DMS53 treated with DMSO at 0.1 percent for 48 hours (cell line): ENCODE results near the gene ARHGAP15.

Experiments used
- DNase-seq: peaks from one replicate; lab custom pipeline; 2025; ENCODE audit not compliant: unreplicated experiment; lab: John Stamatoyannopoulos, UW

ARHGAP15 gene

DNA sequence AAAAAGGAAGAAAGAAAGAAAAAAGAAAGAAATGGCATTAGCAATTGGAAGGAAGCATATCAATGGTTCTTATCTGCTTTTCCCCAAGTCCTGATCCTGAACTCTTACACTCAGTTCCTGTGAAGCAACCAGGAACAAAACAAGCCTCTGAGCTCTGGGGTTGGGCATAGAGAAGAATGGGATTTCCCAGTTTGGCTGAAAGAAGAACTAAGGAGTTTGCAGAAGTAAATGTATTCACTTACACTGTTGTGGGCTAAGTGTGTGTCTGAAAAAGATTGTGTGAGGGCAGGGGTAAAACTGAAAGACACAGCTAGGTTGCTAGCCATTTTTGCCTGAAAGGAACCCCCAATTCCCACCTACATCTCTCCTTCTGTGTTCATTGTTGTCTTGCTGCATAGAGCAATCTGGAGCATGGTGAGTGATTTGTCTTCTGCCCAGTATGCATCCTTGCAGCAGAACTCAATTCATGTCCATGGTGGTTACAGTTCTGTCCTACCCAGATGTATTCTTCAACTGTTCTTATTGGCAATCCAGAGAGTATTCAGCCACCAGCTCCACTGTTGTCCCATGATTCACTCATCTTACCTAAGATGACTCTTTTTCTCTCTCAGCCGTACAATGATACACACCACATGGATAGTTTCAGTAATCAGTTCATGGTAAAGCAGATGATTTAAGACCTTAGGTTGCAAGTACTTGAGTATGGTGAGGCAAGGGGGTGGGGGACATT is 348.7 kb downstream of the ARHGAP15 start:
- no peak for DNase-seq

DNA sequence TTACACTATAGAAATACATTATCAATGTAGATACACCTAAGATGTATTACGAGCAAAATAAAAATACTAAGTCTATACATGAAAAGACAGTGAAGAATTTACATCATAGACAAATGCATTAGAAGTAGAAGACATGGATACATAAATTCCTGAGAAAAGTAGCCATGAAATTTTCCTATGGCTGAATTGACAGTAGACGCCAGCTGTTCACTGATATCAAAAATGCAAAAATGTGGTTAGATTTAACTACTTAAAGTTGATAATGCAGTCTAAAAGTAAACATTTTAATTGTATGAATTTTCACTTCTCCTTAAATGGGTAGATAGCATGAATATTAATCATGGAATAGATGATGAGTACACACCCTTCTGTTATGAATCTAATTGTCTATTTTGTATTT is 350.9 kb downstream of the ARHGAP15 start:
- no peak for DNase-seq

DNA sequence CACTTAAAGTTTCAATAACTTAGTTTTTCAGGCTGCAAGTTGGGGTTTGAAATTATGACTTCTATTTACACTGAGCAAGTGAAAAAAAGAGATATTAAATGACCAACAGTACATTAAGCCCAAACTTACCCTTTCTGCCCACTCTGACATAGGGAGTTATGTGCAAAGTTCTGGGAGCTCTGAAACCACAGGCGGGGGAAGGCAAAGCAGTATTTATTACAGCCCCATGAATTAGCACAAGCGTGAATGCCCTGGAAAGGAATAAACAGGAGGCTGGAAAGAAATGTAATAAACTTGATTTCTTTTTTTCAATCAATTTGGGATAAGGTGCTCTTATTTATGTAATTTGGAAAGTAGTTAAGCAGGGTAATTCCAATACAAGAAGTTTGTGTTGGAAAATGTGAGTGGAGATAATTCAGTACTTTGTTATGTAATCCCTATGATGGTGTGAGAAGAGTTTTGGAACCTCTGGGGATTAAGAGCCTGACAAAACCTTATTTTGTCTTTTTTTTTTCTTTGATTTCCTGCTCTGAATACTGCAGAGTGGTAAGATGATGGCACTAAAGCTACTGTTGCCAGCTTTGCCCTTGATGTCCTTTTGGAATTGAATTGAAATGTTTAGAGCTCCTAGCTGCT is 351.5 kb downstream of the ARHGAP15 start:
- DNase-seq = no peak

DNA sequence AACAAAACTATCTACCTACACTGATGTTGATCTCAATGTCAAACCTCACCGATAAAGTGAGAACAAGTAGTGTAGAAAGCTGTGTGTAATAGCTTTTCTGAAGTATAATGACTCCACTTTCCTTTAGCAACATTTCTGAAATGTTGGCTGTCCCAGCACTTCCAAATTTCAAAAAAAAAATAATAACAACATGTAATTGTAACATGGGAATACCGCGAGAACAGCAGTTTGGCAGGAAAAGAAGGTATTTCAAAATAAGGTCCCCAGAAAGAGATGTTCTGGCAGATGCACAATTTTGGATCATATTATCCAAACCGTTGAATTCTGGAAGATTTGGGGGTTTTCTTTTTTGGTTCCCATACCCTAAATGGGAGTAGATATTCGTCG is 352.0 kb downstream of the ARHGAP15 start:
- DNase-seq = no peak

DNA sequence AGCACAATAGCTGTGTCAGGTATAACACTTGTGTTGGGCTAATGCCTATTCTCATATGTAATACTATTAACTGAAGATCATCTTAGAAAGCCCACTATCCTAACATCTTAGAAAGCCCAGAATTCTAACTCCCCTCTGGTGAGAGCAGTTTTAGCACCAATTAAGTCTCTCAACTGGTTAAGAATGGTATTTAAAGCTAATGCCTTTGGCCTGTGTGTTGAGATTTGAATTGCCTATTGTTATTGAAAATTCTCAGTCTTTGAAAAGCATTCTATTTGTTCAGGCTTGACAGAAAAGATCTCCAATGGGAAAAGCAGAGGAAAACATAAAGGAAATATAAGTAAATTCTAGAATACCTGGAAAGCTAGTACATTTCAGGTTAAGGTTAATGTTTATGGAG is 352.5 kb downstream of the ARHGAP15 start:
- no peak for DNase-seq

DNA sequence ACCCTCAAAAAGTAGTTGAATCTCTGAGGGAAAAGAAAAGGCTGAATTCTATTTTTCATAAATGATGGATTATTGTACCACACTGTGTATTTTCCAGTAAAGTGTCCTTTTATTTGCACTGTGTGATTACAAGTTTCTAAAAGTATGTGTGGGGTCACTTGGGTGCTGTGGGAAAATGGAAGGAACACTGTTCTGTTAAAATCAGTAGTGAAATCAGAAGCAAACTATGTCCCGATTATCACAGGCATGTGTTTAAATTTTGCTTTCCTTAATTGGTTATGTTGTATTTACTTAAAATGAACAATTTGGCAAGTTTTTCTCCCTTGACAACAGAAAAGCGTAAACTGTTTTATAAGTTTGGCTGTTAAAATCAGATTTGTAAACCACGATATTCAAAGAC is 353.1 kb downstream of the ARHGAP15 start:
- no peak for DNase-seq

DNA sequence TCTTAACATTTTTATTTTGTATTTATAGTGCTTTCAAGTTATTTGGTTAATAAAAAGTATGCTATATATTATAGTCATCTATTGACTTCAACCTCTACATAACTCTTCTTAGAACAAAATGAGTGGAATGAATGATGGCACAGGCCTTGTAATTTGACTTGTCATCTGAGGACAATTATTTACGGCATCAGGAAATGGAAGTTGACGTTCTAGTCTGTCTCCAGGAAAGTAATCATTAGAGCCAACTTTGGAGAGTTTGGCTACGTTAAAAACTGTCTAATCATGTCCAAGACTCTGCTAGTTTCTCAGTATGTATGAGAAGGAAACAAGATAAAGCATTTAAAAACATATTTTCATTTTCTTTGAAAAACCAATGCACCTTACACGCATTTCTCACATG is 353.6 kb downstream of the ARHGAP15 start:
- DNase-seq = no peak

DNA sequence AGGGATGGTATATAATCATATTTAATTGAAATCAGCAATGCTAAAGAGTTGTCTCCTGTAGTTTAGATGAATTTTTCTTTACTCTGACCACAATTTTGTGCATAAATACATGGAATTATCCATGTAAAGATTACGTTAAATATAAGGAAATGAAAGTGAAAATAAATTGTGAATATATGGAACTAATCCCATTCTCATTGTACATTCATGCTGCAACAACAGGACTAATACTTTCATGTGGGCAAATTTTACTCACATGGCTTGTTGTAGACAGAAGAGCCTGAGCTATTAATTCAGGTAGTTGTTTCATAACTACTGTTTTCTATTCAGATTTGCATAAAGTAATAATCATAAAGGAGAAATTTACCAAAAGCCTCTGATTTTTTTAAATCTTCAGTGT is 357.8 kb downstream of the ARHGAP15 start:
- no peak for DNase-seq

DNA sequence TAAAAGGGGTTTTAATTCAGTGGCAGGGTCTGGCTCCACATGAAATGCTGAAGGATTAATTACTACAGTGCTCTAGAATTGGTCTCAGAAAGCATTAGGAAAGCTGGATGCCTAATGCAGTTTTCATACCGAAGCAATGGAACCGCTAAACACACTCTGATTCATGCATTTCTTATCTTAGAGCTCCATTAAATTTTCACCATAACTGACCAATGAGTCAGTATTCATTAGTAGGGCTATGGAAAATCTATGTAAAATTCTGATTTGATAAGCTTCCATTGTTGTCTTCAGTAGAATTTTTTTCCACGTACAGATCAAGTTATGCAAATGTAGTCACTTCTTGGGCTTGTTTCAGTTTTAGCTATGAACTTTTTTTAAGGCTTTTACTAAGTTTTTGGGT is 359.9 kb downstream of the ARHGAP15 start:
- no peak for DNase-seq

DNA sequence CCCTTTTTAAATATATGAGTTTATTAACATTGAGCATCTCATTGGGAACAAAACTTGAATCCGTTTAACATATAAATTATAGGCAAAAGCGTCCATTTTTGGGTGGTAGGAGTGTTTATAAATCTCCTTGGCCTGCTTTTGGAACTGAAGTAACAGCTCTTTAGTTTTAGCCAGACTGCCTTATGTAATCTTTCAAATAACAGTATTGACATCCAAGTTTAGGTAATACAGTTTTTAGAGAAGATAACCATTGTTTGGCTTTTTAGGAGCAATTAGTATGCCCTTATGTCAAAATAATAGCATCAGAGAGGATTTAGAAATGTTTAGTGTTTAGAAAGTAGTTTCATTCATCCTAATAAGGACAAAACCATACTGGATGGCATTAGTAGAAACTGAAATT is 361.9 kb downstream of the ARHGAP15 start:
- no peak for DNase-seq

DNA sequence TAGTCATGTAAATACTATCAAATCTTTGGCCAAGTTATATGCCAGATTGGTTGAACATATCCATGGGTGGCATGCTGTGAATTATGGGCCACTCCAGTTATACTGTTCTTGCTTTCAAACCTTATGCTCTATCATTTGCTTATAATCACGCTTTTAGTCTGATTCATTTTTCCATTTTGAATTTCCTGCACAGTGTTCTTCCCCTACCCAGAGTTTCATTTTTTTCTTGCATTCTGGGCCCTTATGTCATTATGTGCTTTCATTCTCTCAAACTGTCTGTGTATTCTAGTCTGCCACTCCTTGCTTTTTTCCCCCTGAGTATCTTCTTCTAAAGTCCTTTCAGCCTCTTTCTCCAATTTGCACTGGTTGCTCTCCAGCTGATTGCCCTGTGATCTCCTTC is 364.1 kb downstream of the ARHGAP15 start:
- no peak for DNase-seq

DNA sequence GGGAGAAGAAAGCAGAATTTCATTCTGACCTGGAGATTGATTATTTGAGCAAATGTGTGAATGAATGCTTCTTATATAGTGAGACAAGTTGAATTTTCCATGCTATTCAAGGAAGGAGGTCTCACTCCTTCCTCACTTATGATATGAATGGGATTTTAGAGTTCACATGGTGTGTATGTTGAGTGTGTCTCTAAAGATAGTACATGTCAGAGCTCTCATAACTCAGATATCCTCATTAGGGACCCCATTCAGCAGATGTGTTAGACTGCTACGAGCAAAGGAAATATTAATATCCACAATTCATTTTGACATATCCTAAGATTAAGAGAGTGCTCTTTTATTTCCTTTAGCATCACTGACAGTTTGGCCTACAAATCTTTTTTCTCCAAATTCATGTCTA is 368.5 kb downstream of the ARHGAP15 start:
- DNase-seq = no peak

DNA sequence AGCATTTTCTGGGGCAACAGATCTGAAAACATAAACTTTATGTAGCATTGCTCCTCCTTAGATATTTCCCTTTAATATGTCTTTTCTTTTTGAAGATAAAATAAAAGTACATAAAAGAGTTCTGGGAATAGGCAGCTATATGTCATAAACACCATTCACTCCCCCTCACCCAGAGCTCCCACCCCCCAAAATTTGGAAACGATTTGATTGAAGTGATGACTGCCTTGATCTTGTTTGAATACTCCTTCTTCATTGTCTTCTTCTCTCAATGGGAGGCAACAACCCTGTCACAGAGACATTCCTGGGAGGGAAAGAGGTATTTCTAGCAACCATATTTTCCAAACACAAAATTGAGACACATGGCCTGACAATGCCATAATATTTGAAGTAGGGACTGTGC is 369.3 kb downstream of the ARHGAP15 start:
- DNase-seq = no peak

DNA sequence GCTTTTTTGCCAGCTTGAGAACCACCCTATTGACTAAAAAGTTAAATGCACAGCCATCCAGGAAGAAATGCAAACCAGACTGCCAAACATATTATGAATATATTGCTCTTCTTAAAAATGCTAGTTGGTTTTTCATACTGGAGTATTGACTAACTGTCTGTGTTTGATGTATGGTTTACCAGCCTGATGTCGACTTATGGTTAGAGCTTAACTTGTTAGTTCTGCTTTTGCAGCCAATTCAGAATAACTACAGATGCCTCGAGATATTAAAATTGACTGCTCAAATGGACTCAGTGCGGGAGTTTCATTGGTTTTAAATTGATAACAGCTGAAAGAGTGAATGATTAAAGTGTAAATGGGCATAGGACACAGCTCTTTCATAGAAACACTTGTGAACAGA is 369.8 kb downstream of the ARHGAP15 start:
- DNase-seq = no peak

DNA sequence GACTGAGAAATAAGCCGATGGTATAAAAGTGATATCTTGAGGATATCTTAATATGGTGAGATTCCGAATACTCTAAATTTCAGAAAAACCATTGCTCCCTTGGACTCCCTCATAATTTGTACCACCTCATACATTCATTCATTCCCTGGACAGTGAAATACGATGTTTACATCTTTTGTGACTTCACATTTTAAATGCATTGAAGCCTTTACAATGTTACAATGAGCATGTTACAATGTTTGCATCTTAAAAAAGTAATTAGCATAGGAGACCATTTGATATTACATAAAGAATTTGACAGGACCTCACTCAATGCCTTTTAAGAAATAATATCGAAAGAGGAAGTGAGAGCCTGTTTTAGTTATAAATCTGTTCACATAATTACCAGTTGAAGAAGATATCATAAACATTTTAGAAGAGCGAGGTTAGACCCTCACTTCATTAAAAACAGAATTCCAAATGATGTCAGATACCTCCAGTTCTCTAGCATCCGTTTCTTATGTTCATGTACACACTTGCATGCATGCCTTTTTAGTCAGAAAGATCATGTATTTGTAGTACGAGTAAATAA is 372.0 kb downstream of the ARHGAP15 start:
- DNase-seq = no peak

DNA sequence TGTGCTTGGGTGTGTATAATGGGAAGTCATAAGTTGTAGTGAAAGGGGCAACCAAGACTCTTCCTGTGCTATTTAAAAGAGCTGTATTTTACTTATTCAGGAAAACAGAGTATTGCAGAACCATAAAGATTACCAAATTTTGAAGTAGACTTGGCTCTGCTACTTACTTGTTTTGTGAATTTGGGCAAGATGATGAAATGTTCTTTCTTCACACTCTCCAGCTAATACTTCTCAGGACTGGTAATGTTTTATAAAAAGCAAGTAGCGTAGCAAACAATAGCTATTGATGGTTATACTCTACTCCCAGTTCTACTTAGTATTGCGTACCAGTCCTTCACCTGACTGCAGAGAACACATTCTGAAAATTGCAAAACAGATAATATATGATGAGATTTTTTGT is 374.1 kb downstream of the ARHGAP15 start:
- no peak for DNase-seq

DNA sequence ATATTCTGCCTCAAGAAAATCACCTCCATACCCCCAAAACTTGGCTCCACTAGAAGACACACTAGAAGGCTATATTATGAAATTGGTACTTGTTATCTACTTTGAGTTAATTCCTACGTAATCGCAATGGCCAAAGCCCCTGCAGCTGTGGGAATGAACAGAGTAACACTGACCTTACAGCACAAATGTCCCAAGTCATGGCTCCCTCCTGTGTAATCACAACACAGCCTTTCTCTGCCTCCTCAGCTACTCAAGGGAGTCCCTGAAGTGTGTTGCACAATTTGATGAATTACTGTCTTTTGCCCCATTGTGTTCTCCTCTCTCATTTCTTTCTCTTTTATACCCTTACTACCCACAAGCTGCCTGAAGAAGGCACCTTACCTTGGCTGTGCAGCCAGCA is 375.2 kb downstream of the ARHGAP15 start:
- no peak for DNase-seq

DNA sequence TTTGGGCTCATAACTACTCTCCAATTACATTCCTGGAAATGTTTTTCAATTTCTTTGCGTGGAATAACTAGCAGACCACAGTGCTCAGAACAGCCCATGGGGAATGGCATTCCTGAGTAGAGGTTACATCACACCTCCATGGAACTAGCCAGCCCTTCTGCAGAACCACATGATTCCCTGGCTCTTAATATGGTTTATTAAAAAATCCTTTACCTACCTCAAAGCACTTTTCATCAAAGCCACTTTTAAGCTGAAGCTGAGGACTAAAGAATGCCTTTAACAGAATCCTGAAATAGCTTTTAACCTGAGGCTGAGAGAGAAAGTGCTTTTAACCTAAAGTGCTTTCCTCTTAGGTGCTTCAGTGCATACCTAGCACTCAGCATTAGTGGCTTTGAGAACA is 376.3 kb downstream of the ARHGAP15 start:
- DNase-seq = no peak

DNA sequence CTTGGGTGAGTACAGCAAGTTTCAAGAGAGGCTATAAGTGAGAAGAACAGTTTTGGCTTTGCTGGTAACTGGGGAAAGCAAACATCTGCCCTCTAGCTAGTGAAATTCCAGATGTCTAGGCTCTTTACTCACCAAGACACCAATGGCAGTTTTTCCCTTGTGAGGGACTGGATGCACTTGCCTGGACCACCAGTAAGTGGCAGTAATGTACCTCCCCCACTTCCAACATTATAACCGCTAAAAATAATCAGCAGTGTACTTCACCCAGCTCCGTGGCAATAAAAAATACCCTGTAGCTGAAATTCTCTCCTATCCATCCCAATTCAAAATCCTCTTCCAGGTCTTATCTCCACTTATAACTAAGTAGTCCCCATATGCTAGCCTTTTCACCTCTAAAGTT is 383.9 kb downstream of the ARHGAP15 start:
- DNase-seq = peak; percentile 2

DNA sequence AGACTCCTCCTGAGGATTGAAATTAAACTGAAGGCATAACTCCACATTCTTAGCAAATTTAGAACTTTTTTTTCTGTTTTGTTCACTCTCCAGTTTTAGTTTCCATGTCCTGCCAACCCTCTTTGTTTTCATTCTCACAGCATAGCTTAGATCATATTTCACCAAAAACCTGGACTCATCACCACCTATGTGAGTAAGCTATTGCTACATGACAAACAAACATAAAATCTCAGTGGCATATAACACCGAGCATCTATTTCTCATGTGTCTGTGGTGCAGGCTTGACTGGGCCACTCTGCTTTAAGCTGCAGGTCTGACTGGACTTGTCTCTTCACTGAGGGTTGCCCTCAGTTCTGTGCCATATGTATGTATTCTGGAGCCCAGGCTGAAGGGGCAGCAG is 385.2 kb downstream of the ARHGAP15 start:
- DNase-seq = no peak

DNA sequence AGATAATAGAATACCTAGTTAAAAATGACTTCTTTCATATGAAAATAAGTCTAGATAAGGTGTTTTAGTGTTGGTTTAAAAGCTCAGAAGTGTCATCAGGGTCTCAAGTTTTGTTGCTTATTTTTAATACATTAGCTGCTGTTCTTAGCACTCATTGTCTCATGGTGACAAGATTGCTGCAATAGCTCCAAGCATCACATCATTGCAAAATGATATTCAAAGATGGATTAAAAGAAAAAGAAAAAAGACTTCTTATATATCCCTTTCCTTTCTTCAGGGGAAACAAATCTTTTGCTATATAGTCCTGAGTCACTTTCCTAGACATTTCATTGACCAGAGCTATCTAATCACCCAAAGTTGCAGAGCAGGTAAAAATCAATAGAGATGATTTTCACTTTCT is 386.1 kb downstream of the ARHGAP15 start:
- DNase-seq = no peak

DNA sequence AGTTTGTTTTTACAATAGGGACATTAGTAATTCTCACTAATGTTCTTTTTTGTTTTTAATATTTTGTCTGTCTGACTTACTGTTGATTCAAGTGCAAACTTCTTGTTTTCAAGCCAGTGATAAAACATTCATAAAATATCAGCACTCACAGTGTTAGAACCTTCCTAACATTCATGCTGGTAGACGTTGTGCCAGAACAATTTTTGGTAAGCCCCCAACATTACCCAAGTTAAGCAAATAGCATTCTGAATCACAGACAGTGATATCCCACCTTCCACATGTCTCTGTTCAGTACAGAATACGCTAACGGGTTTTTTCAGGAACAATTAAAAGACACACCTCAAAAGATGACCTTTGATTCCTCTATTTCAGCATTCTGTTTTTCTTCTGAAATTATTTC is 390.3 kb downstream of the ARHGAP15 start:
- DNase-seq = no peak

DNA sequence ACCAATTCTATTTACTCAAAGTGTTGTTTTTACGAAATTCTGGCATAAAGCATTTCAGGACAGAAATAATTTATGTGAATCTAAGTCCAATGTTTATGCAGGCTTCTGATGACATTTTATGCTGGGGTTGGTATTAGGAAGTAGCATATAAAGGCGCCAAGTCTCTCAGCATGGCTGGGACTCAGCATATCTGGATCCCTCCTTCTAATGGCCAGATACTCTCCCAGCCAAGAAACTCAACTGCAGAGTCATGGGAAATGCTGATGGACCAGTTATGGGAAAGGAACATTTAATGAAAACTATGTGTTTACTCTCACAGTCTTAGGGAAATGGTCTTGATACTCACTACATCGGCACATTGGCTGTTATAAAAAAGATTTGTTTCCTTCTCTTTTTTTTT is 392.2 kb downstream of the ARHGAP15 start:
- DNase-seq = no peak
